Measurements from ENCODE around the gene DBR1.
A peak's percentile ranks its signal among the peaks of the same experiment; 100 is the strongest.

The DBR1 gene, protein sequence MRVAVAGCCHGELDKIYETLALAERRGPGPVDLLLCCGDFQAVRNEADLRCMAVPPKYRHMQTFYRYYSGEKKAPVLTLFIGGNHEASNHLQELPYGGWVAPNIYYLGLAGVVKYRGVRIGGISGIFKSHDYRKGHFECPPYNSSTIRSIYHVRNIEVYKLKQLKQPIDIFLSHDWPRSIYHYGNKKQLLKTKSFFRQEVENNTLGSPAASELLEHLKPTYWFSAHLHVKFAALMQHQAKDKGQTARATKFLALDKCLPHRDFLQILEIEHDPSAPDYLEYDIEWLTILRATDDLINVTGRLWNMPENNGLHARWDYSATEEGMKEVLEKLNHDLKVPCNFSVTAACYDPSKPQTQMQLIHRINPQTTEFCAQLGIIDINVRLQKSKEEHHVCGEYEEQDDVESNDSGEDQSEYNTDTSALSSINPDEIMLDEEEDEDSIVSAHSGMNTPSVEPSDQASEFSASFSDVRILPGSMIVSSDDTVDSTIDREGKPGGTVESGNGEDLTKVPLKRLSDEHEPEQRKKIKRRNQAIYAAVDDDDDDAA

DNA sequence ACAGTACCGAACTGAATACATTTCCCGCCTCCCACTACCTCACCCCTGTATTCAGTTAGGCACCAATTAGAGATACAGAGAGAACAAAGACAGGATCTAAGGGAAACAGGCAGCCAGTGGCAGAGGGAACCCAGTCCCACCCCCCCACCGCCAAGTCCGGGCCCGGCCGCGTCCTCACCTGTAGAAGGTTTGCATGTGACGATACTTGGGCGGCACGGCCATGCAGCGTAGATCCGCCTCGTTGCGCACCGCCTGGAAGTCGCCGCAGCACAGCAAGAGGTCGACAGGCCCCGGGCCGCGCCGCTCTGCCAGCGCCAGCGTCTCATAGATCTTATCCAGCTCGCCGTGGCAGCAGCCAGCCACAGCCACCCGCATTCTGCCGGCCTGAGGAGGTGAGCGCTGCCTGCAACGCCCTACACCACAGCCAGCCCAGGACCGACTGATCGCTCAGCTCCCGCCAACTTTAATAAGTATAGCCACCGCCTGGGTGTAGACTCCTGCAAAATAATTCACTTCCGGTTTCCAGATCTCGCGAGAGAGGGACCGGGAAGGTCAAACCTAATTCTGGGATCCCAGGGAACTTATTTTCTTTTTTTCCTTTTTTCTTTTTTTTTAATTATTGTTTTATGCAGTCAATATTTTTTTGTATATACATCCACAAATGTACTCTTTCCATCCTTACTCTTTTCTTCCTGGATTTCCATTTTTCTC is at the start of gene DBR1:
DBR1 (minus strand) TSS at position 501 of the 711 bp plus-strand sequence; CDS start at position 375, 126 bp downstream.
- peak; percentile 94 for DNase-seq

DNA sequence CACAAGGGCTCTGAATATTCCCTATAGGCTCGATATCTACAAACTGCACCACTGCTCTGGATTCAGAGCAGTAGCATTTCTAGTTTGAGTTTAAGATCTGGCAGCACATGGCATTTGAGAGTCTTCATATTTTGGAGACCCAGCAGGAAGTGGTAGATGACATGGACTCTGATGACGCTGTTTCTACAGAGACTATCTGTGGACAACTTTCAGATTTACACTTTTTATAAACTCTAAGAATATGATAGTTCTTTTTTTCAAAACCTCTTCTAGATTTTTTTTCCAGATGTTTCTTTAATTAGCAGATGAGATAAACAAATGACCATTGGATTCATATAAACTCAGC is 48.2 kb upstream of the DBR1 start:
- DNase-seq: no peak

DNA sequence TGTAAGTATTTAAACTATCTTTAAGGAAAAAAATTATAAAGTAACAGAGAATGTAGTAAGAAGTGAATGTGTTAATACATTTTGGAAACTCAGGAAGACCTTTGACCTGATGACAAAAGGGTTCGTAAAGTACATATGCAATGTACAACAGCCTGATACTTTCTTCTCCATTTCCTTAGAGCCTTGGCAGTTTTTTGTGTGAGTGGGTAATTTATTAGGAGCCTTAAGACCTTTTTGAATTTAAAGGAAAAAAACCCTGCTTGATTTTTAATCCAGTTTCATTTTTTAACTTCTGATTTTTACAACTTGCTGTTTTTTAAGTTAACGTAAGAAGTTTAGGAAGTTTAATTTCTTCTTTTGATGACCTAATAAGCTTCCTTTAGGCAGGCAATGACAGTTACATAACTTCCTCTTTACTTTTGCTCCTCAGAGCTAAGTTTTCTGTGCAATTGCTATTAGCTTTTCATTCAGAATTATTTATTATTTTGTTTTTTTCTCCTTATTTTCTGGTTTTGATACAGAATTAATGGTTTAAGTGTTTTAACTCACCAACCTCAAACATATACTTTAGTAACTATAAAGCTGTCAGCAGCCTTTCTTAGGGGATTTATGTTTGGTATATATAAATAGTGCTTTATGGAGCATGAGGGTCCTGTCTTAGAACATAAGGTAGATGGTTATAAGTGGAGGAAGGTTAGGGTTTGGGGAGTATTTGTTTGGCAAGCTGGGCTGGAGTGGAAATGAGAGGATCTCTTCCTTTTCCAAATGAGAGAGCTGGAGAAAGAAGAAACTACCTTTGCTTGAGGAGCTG is 47.6 kb upstream of the DBR1 start:
- no peak for DNase-seq

DNA sequence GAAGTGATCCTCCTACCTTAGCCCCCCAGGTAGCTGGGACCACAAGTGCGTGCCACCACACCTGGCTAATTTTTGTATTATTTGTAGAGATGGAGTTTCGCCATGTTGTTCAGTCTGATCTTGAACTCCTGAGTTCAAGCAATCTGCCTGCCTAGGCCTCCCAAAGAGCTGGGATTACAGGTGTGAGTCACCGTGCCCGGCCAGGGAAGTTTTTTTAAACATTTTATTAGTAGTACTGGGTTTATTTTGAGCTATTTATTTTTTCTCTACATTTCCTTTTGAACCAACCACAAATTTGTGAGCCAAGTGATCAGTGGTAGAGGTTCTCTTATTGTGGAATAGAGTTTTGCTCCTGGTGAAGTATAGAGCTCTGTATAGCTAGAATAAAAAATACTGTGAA is 46.1 kb upstream of the DBR1 start:
- DNase-seq: no peak

DNA sequence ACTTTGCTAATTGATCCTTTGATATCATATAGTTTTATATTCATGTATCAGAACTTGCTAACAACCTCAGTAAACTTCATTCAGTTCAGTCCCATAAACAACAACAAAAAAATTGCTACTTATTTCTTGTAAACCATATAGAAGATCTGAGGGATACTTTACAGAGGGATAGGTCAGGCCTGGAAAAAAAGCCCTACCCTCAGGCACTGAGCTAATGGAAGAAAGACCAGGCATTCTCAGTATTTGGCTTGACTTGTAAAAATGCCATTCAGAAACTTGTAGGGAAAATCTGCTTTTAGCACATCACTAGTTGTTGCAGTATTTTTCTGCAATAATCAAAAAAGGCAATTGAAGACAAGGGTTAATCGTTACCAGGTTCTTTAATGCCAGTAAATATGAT is 45.5 kb upstream of the DBR1 start:
- no peak for DNase-seq

DNA sequence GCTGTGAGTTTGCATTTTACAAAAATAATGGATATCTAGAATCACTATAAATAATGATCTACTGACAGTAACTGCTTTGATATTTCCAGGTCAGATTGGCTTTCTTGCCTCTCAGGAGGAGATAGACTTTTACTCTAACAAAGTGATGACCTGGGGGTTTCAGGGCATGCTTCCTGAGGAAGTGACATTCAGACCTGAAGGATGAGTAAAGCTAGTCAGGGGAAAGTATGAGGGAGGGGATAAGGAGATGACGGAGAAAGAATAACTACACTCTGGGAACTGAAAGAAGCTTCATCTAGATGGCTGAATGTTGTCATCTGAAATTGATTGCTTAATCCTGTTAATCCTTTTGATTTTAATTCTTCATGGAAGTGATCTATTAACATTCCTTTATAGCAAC is 44.5 kb upstream of the DBR1 start:
- no peak for DNase-seq

DNA sequence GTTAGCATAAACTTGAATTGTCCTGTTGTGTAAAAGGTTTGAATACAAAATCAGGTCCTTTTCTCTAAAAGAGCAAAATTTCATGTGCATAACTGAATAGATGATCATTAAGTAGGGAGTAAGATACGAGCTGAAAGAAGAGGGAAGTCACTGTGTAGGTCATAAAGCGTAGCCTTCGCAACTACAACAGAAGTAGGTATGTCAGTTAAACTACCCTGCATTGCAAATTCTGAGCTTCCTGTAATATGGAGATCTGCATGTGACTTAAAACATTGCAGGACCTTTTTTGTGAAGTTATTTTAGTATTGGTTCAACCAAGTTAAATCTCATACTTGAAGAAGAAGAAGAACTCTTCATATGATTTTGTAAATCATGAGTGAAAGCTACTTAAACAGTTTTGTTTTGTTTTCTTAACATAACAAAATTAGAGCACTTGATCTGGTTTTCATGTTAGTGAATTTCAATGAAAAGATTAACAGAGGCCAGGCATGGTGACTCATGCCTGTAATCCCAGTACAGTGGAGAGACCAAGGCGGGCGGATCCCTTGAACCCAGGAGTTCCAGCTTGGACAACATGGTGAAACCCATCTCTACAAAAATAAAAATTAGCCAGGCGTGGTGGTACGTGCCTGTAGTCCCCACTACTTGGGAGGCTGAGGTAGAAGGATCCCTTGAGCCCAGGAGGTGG is 38.8 kb upstream of the DBR1 start:
- no peak for DNase-seq

DNA sequence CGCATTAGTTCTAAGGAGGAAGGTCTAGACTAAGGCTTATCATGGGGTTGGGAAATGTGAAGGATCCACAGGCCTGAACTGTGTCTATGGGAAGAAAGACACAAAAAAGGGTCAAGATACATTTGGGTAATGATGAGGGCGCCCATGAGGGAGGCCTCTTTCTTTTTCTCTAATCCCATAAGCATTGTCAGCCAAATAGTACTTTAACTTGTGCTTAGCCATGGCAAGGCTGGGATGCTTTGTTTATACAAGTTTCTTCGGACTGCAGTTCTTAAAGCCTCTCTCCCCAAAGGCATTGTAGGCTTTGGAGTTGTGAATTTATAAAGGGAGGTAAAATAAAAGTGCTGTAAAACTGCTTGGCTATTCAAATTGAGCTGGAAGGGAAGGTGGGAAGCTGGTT is 35.8 kb upstream of the DBR1 start:
- no peak for DNase-seq

DNA sequence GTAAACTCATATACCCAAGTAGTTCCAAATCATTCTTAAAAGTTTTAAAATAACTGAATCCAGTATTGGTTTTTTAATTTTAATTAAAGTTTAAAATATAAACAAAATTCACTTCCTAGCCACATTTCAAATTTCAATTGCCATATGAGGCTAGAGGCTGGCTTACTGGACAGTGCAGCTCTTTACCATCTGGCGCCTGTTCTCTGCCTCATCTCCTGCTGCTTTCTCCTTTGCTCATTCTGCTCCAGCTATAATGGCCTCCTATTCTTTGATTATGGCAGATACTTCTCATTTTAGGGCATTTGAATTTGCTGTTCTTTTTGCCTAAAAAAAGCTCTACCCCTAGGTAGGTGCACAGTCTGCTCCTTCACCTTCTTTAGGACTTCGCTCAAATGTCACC is 31.5 kb upstream of the DBR1 start:
- DNase-seq: no peak

DNA sequence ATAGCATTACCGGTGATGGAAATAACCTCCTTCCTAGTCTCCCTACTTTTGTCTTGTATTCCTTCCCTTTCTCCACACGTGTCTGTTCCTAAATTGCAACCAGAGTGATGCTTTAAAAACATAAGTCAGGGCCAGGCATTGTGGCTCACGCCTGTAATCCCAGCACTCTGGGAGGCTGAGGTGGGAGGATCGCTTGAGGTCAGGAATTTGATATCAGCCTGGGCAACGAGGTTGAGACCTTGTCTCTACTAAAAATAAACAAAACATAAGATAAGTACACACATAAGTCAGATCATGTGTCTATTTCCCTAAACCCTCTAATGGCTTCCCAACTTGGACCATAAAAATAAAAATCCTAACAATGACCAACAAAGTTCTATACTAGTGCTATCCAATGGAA is 30.8 kb upstream of the DBR1 start:
- DNase-seq: no peak

DNA sequence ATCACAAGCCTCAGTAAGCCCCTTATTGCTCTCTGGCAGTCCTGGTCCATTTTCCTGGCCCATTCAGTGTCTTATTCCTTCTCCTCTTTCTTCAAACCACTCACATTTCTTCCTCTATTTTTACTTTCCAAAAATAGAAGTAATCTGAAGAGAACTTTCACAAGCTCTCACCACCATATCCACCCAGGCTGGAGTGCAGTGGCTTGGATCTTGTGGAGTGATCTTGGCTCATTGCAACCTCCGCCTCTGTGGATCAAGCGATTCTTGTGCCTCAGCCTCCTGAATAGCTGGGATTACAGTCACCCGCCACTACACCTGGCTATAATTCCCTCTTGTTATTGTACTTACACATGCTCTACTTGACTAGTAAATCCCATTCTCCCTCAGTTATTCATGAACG is 29.2 kb upstream of the DBR1 start:
- DNase-seq: no peak

DNA sequence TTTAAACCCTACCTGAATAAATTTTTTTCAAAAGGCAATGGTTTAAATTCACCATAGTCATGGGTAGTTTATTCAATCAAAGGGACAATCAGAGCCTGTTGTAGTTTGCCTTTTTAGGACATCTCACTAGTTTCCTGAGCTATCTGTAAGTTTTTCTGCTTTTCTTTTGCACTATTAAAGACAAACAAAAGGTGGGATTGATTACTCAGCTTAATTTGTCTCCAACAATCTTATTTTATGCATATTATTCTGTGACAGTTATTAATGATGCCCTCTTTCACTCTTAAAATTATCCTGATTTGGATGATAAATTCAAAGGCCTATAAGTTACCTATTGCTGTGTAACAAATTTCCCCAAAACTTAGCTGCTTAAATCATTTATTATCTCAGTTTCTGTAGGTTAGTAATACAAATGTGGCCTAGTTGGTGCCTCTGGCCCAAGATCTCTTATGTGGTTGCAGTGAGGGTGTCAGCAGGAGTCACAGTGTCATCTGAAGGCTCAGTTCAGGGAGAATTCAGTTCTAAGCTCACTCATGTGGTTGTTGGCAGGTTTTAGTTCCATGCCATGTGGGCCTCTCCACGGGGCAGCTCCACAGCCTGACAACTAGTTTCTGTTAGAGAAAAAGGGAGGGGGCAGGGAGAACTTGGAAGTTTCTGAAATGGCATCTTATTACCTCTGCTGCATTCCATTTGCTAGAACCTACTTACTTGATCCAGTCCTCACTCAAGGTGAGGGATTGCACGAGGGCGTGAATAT is 28.4 kb upstream of the DBR1 start:
- peak; percentile 45 for DNase-seq

DNA sequence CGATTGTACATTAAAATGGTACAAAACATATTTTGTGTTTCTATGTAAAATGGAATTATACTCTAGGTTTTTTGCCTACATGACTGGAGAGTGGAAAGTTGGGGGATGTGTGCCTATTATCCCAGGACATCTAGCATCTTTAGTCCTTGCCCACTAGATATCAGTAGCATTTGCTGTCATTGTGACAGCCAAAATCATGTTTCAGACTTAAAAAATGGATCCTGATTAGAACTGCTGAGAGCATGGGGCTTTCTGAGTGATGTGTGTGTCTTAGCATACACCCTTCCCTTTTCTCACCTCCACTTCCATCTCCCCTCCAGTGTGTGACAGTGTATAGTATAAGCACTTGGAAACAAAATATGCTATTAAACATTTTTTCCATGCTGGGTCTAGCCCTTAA is 25.7 kb upstream of the DBR1 start:
- peak; percentile 82 for DNase-seq

DNA sequence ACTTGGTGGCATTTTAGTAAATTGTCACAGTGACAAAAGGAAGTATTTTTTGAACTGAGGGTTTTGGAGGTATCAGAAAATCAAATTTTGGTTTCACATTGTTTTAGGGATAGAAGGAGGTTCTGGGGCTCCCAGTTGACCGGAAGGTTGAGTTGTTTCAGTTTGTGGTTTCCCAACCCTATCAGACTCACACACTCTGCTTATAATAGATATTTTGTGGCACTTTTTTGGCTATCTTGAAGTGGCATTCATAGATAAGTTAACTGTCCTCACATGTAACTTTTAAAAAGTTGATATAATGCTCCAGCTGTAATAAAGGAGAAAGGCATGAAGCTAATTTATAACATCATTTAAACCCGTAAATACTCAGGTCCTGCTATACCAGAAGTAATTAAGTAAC is 25.1 kb upstream of the DBR1 start:
- peak; percentile 97 for DNase-seq

DNA sequence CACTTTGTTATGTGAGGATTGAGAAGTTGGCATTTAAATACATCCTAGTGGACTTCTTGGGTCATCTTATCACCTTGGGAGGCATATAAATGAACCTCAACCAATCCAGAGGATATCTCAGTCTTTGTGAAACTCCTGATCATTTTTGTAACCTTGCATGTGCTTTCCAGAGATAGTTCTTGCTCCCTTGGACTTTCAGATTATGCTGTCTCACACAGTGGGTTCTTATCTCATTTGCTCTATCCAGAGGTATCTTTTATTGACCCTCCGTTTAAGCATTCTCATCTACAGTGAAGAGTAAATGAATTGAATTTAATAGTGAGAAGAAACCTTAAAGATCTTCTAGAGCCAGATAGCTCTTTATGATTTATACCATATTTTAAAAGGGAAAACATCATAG is 22.8 kb upstream of the DBR1 start:
- DNase-seq: peak; percentile 62

DNA sequence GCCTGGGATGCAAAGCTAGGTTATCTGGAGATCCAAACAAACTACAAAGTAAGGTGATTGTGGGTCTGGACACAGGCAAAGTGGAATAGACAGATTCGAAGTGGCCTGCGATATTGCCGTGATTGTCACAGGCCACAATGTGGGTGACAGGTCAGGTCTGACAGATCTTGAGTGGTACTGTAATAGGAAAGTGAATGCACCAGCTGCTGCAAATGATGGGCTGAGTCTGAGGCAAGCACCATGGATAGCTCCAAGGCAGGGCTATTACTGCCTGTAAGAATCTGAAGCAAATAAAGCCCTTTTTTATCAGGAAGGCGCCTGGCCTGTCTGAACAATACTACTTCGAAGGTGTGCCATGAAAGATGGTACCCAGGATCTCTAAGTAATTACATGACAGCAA is 22.3 kb upstream of the DBR1 start:
- peak; percentile 76 for DNase-seq

DNA sequence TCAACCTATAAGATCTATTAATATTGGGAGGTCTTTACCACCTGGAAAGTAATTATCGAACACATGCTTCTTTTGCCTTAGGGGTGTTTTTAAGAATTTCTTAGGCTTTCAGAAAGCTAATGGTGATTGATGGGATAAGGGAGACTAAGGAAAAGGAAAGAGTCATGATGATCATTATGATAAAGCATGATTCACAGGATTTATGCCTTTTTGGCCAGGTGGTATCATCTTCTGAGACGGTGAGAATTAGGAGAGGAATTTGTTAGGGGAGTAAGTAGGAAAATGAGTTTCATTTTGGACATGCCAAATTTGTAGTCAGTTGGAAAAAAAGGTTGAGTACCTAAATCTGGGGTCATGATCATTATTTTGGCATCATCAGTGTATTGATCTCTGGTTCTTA is 21.3 kb upstream of the DBR1 start:
- DNase-seq: no peak

DNA sequence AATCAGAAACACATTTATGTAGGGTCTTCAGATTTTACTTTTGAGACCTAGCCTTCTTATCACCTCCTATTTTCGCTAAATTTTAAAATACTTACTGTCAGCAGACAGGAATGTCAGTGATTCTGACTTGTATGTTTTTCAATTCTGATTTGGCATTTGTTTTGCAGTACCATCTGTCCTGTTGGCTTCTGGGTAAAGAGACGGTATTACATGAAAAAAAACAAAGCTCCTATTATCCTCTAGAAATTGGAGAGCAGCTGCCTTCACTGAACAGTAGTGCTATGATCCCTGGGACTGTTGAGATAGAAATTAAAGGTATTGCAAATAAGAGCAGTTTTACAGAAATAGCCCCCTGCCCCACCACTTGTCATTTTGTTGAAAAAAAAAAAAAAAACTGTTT is 20.8 kb upstream of the DBR1 start:
- no peak for DNase-seq

DNA sequence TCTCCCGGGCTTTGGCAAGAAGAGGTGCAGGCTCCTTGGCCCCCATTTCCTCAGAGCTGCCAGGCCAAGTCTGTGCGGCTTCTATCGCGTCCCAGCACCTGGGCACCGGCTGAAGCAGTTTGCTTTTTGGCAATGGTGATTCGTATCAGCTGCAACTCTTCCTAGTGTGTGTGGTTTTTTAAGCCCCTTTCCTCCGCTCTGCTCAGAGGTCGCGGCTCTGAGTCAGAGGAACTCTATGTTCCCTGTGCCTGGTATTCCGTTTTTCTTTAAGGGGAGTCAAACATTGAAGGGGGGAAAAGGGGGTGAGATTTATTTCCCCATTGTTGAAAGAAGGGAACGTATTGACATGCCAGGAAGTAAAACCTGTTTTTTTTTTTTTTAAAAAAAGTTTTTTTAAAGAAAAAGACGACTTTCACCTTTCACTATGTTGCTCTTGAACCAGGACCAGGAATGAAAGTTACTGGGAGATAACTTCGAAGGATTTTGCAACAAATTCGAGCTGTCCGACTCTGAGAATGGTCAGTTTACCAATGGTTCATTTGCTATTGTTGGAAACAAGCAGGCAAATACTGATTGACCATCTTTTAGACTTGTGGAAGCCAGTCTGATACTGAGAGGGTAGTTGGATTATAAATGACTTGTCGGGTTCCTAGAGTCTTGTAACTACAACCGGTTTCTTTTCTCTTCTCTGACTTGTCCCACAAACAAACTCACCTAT is 13.5 kb upstream of the DBR1 start:
- DNase-seq: peak; percentile 87

DNA sequence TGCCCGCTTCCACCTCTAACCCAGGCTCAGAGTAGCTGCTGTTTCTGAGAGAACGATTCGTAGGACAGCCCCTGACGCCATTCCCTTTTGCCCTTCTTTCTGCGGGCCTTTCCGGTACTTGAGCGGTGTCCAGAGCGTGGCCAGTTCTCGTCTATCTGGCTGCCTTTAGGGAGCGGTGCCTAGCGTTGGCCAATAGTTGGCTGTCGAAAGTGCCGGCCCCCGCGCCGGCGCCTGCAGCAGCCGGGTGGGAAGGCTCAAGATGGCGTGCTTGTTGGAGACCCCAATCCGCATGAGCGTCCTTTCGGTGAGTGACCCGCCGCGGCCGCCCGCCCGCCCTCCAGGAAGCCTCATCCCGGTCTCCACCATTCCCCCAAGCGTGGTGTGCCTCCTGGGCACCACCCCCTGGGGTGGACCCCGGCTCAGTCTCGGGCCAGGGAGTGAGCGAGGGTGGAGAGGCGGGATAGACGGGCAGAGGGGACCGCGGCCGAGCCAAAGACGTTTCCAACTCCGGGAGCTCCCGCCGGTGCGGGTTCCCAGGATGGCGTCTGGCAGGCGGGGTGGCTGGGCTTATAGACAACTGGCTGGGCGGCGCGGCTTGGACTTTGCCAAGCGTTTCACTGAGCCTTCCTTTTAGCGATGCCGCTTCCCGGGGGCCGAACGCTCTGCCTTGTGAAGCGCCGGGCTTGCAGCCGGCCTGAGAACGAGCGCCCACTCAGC is 12.7 kb upstream of the DBR1 start, which contains the start of gene ARMC8:
ARMC8 (plus strand) TSS at position 6 of the 717 bp plus-strand sequence; CDS start at position 260, 254 bp downstream.
- DNase-seq: no peak
